ENCODE measurements around the gene NEK2.

Gene NEK2

GRCh38 chr1:211688421-211688820, 13.0 kb upstream of the NEK2 start:
- ATAC-seq = no peak
- TF ChIP-seq PATZ1 (CRISPR knock-in tag; IDR thresholded peaks at IDR 0.05; ENCODE audit: borderline replicate concordance) = no peak
- TF ChIP-seq GLIS3 (CRISPR knock-in tag; IDR thresholded peaks at IDR 0.05) = no peak
- TF ChIP-seq ARNTL (CRISPR knock-in tag; IDR thresholded peaks at IDR 0.05; ENCODE audit: borderline replicate concordance, low read depth) = no peak
- TF ChIP-seq TOX (CRISPR knock-in tag; IDR thresholded peaks at IDR 0.05; ENCODE audit: borderline replicate concordance) = no peak
- no peak for TF ChIP-seq ZC3H10 (CRISPR knock-in tag; IDR thresholded peaks at IDR 0.05)
- TF ChIP-seq ZFP3 (CRISPR knock-in tag; IDR thresholded peaks at IDR 0.05) = no peak
- TF ChIP-seq OSR1 (CRISPR knock-in tag; IDR thresholded peaks at IDR 0.05) = no peak
- TF ChIP-seq CSDC2 (CRISPR knock-in tag; IDR thresholded peaks at IDR 0.05) = no peak
- no peak for TF ChIP-seq ZFP30 (CRISPR knock-in tag; IDR thresholded peaks at IDR 0.05)
- no peak for TF ChIP-seq ZNF70 (CRISPR knock-in tag; IDR thresholded peaks at IDR 0.05)
- no peak for TF ChIP-seq CSRNP3 (CRISPR knock-in tag; IDR thresholded peaks at IDR 0.05)
- no peak for TF ChIP-seq ZNF8 (CRISPR knock-in tag; IDR thresholded peaks at IDR 0.05)
- no peak for TF ChIP-seq TSHZ2 (CRISPR knock-in tag; IDR thresholded peaks at IDR 0.05)

- ATAC-seq = no peak
- TF ChIP-seq PPARA (CRISPR knock-in tag; IDR thresholded peaks at IDR 0.05; ENCODE audit: borderline replicate concordance) (no peak), ZFP3 (CRISPR knock-in tag; IDR thresholded peaks at IDR 0.05) (no peak), ESRRG (CRISPR knock-in tag; IDR thresholded peaks at IDR 0.05) (no peak), ZC3H10 (CRISPR knock-in tag; IDR thresholded peaks at IDR 0.05) (no peak), ISL1 (CRISPR knock-in tag; IDR thresholded peaks at IDR 0.05) (no peak), OSR1 (CRISPR knock-in tag; IDR thresholded peaks at IDR 0.05) (no peak)
These were observed 12.2 kb upstream of the NEK2 start for GRCh38 chr1:211687462-211688215.

- ATAC-seq = no peak
- TF ChIP-seq SNAI2 (CRISPR knock-in tag; IDR thresholded peaks at IDR 0.05) = no peak
- TF ChIP-seq TOX (CRISPR knock-in tag; IDR thresholded peaks at IDR 0.05; ENCODE audit: borderline replicate concordance) = no peak
- TF ChIP-seq ZNF70 (CRISPR knock-in tag; IDR thresholded peaks at IDR 0.05) = no peak
- no peak for TF ChIP-seq ZNF565 (CRISPR knock-in tag; conservative IDR thresholded peaks at IDR 0.05; ENCODE audit: low read depth)
- TF ChIP-seq ARNTL (CRISPR knock-in tag; IDR thresholded peaks at IDR 0.05; ENCODE audit: borderline replicate concordance, low read depth) = no peak
- no peak for TF ChIP-seq CSDC2 (CRISPR knock-in tag; IDR thresholded peaks at IDR 0.05)
- TF ChIP-seq PATZ1 (CRISPR knock-in tag; IDR thresholded peaks at IDR 0.05; ENCODE audit: borderline replicate concordance) = no peak
- TF ChIP-seq ZFP30 (CRISPR knock-in tag; IDR thresholded peaks at IDR 0.05) = no peak
- TF ChIP-seq TCF4 (CRISPR knock-in tag; IDR thresholded peaks at IDR 0.05; ENCODE audit: borderline replicate concordance) = no peak
- no peak for TF ChIP-seq BACH2 (CRISPR knock-in tag; IDR thresholded peaks at IDR 0.05; ENCODE audit: borderline replicate concordance)
- TF ChIP-seq ZC3H10 (CRISPR knock-in tag; IDR thresholded peaks at IDR 0.05) = no peak
- no peak for TF ChIP-seq POU6F1 (CRISPR knock-in tag; IDR thresholded peaks at IDR 0.05; ENCODE audit: borderline replicate concordance, low read depth)
- no peak for TF ChIP-seq PPARA (CRISPR knock-in tag; IDR thresholded peaks at IDR 0.05; ENCODE audit: borderline replicate concordance)
- TF ChIP-seq CSRNP3 (CRISPR knock-in tag; IDR thresholded peaks at IDR 0.05) = no peak
- no peak for TF ChIP-seq TSHZ2 (CRISPR knock-in tag; IDR thresholded peaks at IDR 0.05)
- no peak for TF ChIP-seq ZNF8 (CRISPR knock-in tag; IDR thresholded peaks at IDR 0.05)
These were observed 10.4 kb upstream of the NEK2 start for GRCh38 chr1:211685823-211686222.

All from SK-N-SH treated with all-trans-retinoic acid at 6 μM for 48 hours (cell line).